ENCODE data around the gene CAMK4. TPM values are rescaled to one million over a fixed set of nuclear protein-coding genes. Genes with fewer than 3 reads are reported as not detected.

CAMK4 gene
- total RNA-seq, 1 donor from 2014 or later = 1.2 TPM

GRCh38 chr5:111326551-111326950 lies 102.4 kb downstream of the CAMK4 start:
- TF ChIP-seq CTCF (IDR thresholded peaks at IDR 0.05) = no peak
- no peak overlapping the region for H3K4me3 Mint-ChIP-seq (ENCODE audit: unreplicated experiment)
- H3K27me3 Mint-ChIP-seq (ENCODE audit: unreplicated experiment) = peaks cover 10% of the 10 kb centered on the region
- DNase-seq (ENCODE audit: extremely low spot score, unreplicated experiment) = no peak
- H3K27ac Mint-ChIP-seq (ENCODE audit: unreplicated experiment) = no peak overlapping the region
- H3K9me3 Mint-ChIP-seq (ENCODE audit: unreplicated experiment) = peaks cover 7% of the 10 kb centered on the region
- H3K36me3 Mint-ChIP-seq (ENCODE audit: unreplicated experiment) = no peaks in the 10 kb centered on the region
- H3K4me1 Mint-ChIP-seq (ENCODE audit: unreplicated experiment) = no peaks in the 10 kb centered on the region

- H3K9me3 Mint-ChIP-seq (ENCODE audit: unreplicated experiment) = no peaks in the 10 kb centered on the region
- H3K4me1 Mint-ChIP-seq (ENCODE audit: unreplicated experiment) = no peaks in the 10 kb centered on the region
- DNase-seq (ENCODE audit: extremely low spot score, unreplicated experiment) = no peak
- no peak overlapping the region for H3K4me3 Mint-ChIP-seq (ENCODE audit: unreplicated experiment)
- no peak for TF ChIP-seq CTCF (IDR thresholded peaks at IDR 0.05)
- peaks cover 30% of the 10 kb centered on the region for H3K27me3 Mint-ChIP-seq (ENCODE audit: unreplicated experiment)
- H3K36me3 Mint-ChIP-seq (ENCODE audit: unreplicated experiment) = no peaks in the 10 kb centered on the region
- no peak overlapping the region for H3K27ac Mint-ChIP-seq (ENCODE audit: unreplicated experiment)
These were observed 112.9 kb downstream of the CAMK4 start for GRCh38 chr5:111337133-111337532.

GRCh38 chr5:111337688-111338087 lies 113.5 kb downstream of the CAMK4 start:
- Mint-ChIP-seq H3K4me3 (ENCODE audit: unreplicated experiment) (no peak overlapping the region), H3K36me3 (ENCODE audit: unreplicated experiment) (no peaks in the 10 kb centered on the region)
- no peak for DNase-seq (ENCODE audit: extremely low spot score, unreplicated experiment)

GRCh38 chr5:111345731-111346130 lies 121.5 kb downstream of the CAMK4 start:
- DNase-seq (ENCODE audit: extremely low spot score, unreplicated experiment) = no peak
- Mint-ChIP-seq H3K36me3 (ENCODE audit: unreplicated experiment) (no peaks in the 10 kb centered on the region), H3K27ac (ENCODE audit: unreplicated experiment) (no peak overlapping the region)

More at GRCh38 chr5:111337688-111338087, 113.5 kb downstream of the CAMK4 start:
- peaks cover 31% of the 10 kb centered on the region for H3K27me3 Mint-ChIP-seq (ENCODE audit: unreplicated experiment)
- no peaks in the 10 kb centered on the region for H3K9me3 Mint-ChIP-seq (ENCODE audit: unreplicated experiment)
- no peak for TF ChIP-seq CTCF (IDR thresholded peaks at IDR 0.05)
- no peak overlapping the region for H3K27ac Mint-ChIP-seq (ENCODE audit: unreplicated experiment)
- H3K4me1 Mint-ChIP-seq (ENCODE audit: unreplicated experiment) = no peaks in the 10 kb centered on the region

GRCh38 chr5:111347021-111347420 lies 122.8 kb downstream of the CAMK4 start:
- H3K27me3 Mint-ChIP-seq (ENCODE audit: unreplicated experiment) = peaks cover 12% of the 10 kb centered on the region
- no peak overlapping the region for H3K4me3 Mint-ChIP-seq (ENCODE audit: unreplicated experiment)
- no peak for DNase-seq (ENCODE audit: extremely low spot score, unreplicated experiment)
- no peaks in the 10 kb centered on the region for H3K36me3 Mint-ChIP-seq (ENCODE audit: unreplicated experiment)
- TF ChIP-seq CTCF (IDR thresholded peaks at IDR 0.05) = no peak
- no peak overlapping the region for H3K27ac Mint-ChIP-seq (ENCODE audit: unreplicated experiment)
- no peaks in the 10 kb centered on the region for H3K4me1 Mint-ChIP-seq (ENCODE audit: unreplicated experiment)
- no peaks in the 10 kb centered on the region for H3K9me3 Mint-ChIP-seq (ENCODE audit: unreplicated experiment)

More at GRCh38 chr5:111345731-111346130, 121.5 kb downstream of the CAMK4 start:
- H3K4me1 Mint-ChIP-seq (ENCODE audit: unreplicated experiment) = no peaks in the 10 kb centered on the region
- no peak for TF ChIP-seq CTCF (IDR thresholded peaks at IDR 0.05)
- H3K27me3 Mint-ChIP-seq (ENCODE audit: unreplicated experiment) = peaks cover 16% of the 10 kb centered on the region
- no peaks in the 10 kb centered on the region for H3K9me3 Mint-ChIP-seq (ENCODE audit: unreplicated experiment)
- H3K4me3 Mint-ChIP-seq (ENCODE audit: unreplicated experiment) = no peak overlapping the region

All from osteocyte (in vitro differentiated cells).